ENCODE results near the gene ASPM.

- TF ChIP-seq, protein P1, sequence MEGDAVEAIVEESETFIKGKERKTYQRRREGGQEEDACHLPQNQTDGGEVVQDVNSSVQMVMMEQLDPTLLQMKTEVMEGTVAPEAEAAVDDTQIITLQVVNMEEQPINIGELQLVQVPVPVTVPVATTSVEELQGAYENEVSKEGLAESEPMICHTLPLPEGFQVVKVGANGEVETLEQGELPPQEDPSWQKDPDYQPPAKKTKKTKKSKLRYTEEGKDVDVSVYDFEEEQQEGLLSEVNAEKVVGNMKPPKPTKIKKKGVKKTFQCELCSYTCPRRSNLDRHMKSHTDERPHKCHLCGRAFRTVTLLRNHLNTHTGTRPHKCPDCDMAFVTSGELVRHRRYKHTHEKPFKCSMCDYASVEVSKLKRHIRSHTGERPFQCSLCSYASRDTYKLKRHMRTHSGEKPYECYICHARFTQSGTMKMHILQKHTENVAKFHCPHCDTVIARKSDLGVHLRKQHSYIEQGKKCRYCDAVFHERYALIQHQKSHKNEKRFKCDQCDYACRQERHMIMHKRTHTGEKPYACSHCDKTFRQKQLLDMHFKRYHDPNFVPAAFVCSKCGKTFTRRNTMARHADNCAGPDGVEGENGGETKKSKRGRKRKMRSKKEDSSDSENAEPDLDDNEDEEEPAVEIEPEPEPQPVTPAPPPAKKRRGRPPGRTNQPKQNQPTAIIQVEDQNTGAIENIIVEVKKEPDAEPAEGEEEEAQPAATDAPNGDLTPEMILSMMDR (IDR thresholded peaks at IDR 0.05; ENCODE audit: insufficient read depth, low read length, poor library complexity, severe bottlenecking): no peak
- no peak for TF ChIP-seq EZH2phosphoT487 (conservative IDR thresholded peaks at IDR 0.05; ENCODE audit: low read length)
Observed at GRCh38 chr1:197116156-197116555, 30.3 kb downstream of the ASPM start.
